ENCODE results near the gene USP43. TPM values are rescaled to one million over a fixed set of nuclear protein-coding genes. Genes with fewer than 3 reads are reported as not detected.

Gene USP43
- total and polyA plus RNA-seq, 3 experiments from 2014 or later: 0.22 to 0.31 (median 0.24) TPM

DNA sequence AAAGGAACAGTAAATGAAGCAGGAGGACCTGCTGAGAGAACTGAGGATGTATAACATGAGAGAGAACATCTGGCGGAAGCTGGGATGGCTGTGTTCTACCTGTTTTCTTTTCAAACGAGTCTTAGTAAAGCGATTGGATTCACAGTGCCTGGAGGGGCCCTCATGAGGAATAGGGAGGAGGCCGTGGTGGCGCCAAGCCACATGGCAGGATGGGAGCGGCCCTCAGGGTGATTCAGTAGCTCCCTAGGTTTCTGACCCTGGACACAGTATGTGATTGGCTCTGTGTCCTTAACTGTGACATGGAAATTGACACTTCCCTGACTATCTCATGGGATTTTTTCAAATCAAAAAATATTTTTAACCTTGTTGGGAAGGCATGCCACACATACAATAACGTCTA, 32.1 kb downstream of the USP43 start:
- DNase-seq: no peak
- H3K4me1 Mint-ChIP-seq: no peaks in the 10 kb centered on the region
- peaks cover 4 to 6% of the 10 kb centered on the region in 2 donors for H3K27me3 Mint-ChIP-seq
- Histone ChIP-seq H3K36me3 (ENCODE audit: insufficient read depth, low read length) (no peaks in the 10 kb centered on the region), H3K27me3 (ENCODE audit: insufficient read depth, low read length, poor library complexity, severe bottlenecking) (no peaks in the 10 kb centered on the region), H3K27ac (ENCODE audit: low read depth, low read length) (no peak overlapping the region), H3K9me3 (ENCODE audit: low read length) (no peaks in the 10 kb centered on the region), H3K4me1 (ENCODE audit: insufficient read depth, low read length) (no peaks in the 10 kb centered on the region), H3K4me3 (ENCODE audit: low read length) (no peak overlapping the region)
- no peak overlapping the region for H3K27ac Mint-ChIP-seq
- ChIA-PET POLR2A (no interaction called here), CTCF (no interaction called here)
- H3K4me3 Mint-ChIP-seq: no peak overlapping the region
- H3K36me3 Mint-ChIP-seq: peaks cover 0 to 8% (median 0%) of the 10 kb centered on the region in 3 donors
- peaks cover 7 to 15% (median 11%) of the 10 kb centered on the region in 5 donors for H3K9me3 Mint-ChIP-seq

DNA sequence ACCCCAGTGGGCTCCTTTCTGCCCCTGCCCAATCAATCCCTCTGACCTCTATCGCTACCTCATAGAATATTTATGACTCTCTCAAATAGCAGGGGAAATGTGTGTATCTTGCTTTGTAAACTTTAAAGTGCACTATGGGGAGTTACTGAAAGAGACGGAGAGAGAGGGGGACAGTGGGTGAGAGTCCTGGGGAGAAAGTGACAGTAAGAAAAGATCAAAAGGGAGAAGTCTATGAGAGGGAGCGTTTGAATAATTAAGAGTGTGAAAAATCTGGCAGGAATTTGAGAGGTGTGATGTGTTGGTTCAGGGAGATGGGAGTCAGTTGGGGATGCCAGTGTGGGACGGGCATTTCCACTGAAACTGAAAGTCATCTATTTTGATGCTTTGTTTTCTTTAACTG, 32.6 kb downstream of the USP43 start:
- Histone ChIP-seq H3K27ac (ENCODE audit: low read depth, low read length) (no peak overlapping the region), H3K4me3 (ENCODE audit: low read length) (no peak overlapping the region), H3K9me3 (ENCODE audit: low read length) (no peaks in the 10 kb centered on the region), H3K36me3 (ENCODE audit: insufficient read depth, low read length) (no peaks in the 10 kb centered on the region), H3K27me3 (ENCODE audit: insufficient read depth, low read length, poor library complexity, severe bottlenecking) (no peaks in the 10 kb centered on the region), H3K4me1 (ENCODE audit: insufficient read depth, low read length) (no peaks in the 10 kb centered on the region)
- H3K27me3 Mint-ChIP-seq: peaks cover 4 to 6% of the 10 kb centered on the region in 2 donors
- DNase-seq: no peak
- POLR2A ChIA-PET: no interaction called here
- no peak overlapping the region for H3K4me3 Mint-ChIP-seq
- peaks cover 7 to 15% (median 11%) of the 10 kb centered on the region in 5 donors for H3K9me3 Mint-ChIP-seq
- CTCF ChIA-PET: no interaction called here
- no peak overlapping the region for H3K27ac Mint-ChIP-seq
- H3K36me3 Mint-ChIP-seq: peaks cover 0 to 8% (median 0%) of the 10 kb centered on the region in 3 donors
- H3K4me1 Mint-ChIP-seq: no peaks in the 10 kb centered on the region

DNA sequence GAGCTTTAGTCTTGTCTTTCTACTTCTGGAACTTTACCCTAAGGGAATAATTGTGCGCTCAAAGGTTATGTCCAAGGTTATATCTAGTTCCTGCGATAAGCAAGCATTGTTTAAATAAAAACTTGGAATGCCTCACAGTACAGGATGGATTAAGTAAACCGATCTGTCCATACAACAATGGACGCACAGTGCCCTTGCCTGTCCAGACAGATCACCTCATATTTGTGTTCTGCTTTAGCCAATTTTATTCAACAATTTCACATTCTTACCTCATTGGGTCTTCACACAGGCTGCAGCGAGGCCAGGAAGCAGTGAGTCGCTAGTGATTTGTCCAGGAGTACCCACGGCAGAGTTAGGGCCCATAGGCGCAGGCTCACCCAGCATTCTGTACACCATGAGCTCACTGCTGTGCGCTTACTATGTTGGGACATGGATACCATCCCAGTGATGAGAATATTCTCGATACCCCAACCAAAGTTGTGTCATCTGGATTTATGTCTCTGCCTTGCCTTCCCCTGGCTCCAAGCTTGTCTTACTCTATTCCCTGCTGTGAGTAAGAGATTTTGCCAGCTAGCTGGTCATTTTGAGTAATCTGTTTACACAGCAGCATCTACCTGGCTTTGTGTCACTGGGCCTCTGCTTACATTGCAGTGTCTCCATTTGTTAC, 39.8 kb downstream of the USP43 start:
- DNase-seq: no peak
- Histone ChIP-seq H3K4me1 (ENCODE audit: insufficient read depth, low read length) (no peaks in the 10 kb centered on the region), H3K9me3 (ENCODE audit: low read length) (no peaks in the 10 kb centered on the region), H3K36me3 (ENCODE audit: insufficient read depth, low read length) (no peaks in the 10 kb centered on the region), H3K27ac (ENCODE audit: low read depth, low read length) (no peak overlapping the region), H3K4me3 (ENCODE audit: low read length) (no peak overlapping the region), H3K27me3 (ENCODE audit: insufficient read depth, low read length, poor library complexity, severe bottlenecking) (no peaks in the 10 kb centered on the region)
- Mint-ChIP-seq H3K4me1 (no peaks in the 10 kb centered on the region), H3K27me3 (peaks cover 0 to 3% of the 10 kb centered on the region in 2 donors), H3K9me3 (peaks cover 2 to 7% (median 6%) of the 10 kb centered on the region in 5 donors), H3K27ac (no peak overlapping the region), H3K4me3 (no peak overlapping the region), H3K36me3 (peaks cover 0 to 2% (median 0%) of the 10 kb centered on the region in 3 donors)
- ChIA-PET POLR2A (interaction anchor here (0.7 kb wide), 1 partner anchor 9 kb away, joined by 5 read pairs; no protein-coding TSS in a partner anchor), CTCF (no interaction called here)

DNA sequence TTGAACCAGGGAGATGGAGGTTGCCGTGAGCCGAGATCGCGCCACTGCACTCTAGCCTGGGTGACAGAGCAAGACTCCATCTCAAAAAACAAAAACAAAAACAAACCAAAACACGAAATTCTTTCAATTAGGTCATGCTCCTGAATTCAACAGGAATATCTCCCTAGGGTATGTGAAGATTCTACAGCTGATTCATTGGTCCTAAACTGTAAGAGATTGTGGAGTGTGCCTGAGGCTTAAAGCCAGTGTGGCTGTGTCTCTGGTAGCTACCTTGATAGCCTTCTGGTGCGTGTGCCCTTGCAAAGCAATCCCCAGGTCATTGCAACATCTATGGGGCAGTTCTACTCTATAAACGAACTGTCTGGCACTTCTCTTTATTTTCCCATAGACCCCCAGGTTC, 48.4 kb downstream of the USP43 start:
- Histone ChIP-seq H3K4me1 (ENCODE audit: insufficient read depth, low read length) (no peaks in the 10 kb centered on the region), H3K27ac (ENCODE audit: low read depth, low read length) (no peak overlapping the region), H3K36me3 (ENCODE audit: insufficient read depth, low read length) (no peaks in the 10 kb centered on the region), H3K27me3 (ENCODE audit: insufficient read depth, low read length, poor library complexity, severe bottlenecking) (no peaks in the 10 kb centered on the region), H3K9me3 (ENCODE audit: low read length) (no peaks in the 10 kb centered on the region), H3K4me3 (ENCODE audit: low read length) (no peak overlapping the region)
- Mint-ChIP-seq H3K27me3 (peaks cover 0 to 11% of the 10 kb centered on the region in 2 donors), H3K27ac (no peak overlapping the region), H3K4me3 (no peak overlapping the region), H3K4me1 (no peaks in the 10 kb centered on the region), H3K36me3 (peaks cover 0 to 3% (median 0%) of the 10 kb centered on the region in 3 donors), H3K9me3 (no peaks in the 10 kb centered on the region)
- POLR2A ChIA-PET: no interaction called here
- CTCF ChIA-PET: no interaction called here
- DNase-seq: no peak

DNA sequence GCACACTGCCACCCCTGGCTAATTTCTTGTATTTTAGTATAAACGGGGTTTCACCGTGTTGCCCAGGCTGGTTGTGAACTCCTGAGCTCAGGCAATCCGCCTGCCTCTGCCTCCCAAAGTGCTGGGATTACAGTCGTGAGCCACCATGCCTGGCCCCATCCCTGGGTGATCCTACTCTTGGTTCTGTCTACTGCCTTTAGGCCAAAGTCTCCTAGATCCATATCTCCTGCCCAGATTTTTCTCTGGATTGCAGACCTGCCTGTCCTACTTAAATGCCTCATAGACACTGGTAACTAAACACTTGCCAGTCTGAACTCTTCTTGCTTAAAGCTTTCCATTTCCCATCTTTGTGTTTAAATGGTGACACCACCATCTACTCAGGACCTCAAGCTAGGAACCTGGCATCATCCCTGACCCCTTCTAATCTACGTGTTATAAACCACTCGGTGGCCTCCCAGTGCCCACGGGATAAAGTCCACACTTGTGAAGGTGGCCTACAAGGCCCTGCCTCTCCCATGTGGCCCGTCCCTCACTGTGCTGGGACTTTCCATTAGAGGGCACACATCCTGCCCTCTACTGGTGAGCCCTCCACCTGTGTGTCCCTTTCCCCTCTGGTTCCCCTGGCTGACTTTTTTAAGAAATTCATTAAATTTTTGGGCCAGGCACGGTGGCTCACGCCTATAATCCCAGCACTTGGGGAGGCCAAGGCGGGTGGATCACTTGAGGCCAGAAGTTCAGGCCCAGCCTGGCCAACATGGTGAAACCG, 51.1 kb downstream of the USP43 start:
- DNase-seq: no peak
- CTCF ChIA-PET: no interaction called here
- no peaks in the 10 kb centered on the region for H3K36me3 ChIP-seq (ENCODE audit: insufficient read depth, low read length)
- no peaks in the 10 kb centered on the region for H3K9me3 ChIP-seq (ENCODE audit: low read length)
- H3K4me1 ChIP-seq (ENCODE audit: insufficient read depth, low read length): no peaks in the 10 kb centered on the region
- H3K9me3 Mint-ChIP-seq: no peaks in the 10 kb centered on the region
- no peak overlapping the region for H3K4me3 ChIP-seq (ENCODE audit: low read length)
- no peaks in the 10 kb centered on the region for H3K4me1 Mint-ChIP-seq
- no peak overlapping the region for H3K27ac Mint-ChIP-seq
- H3K27ac ChIP-seq (ENCODE audit: low read depth, low read length): no peak overlapping the region
- POLR2A ChIA-PET: no interaction called here
- peaks cover 0 to 3% (median 0%) of the 10 kb centered on the region in 3 donors for H3K36me3 Mint-ChIP-seq
- H3K4me3 Mint-ChIP-seq: no peak overlapping the region
- H3K27me3 ChIP-seq (ENCODE audit: insufficient read depth, low read length, poor library complexity, severe bottlenecking): no peaks in the 10 kb centered on the region
- peaks cover 5 to 11% of the 10 kb centered on the region in 2 donors for H3K27me3 Mint-ChIP-seq

DNA sequence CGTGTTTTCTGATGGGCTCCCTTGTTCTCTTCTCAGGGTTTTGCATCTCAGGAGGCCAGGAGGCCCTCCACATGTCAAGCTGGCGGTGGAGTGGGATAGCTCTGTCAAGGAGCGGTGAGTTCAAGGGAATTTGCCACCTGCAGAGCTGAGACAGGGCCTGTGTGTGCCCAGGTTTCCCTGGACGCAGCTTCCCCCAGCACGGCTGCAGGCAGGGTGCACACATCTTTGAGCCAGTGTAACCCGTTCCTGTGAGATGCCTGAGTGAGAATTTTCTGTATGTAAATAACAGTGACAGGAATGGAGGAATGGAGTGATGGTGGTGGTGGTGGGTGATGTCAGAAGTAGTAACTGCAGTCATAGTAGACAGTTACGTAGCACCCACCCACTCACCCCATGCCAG, 54.8 kb downstream of the USP43 start:
- Mint-ChIP-seq H3K27me3 (peaks cover 5% of the 10 kb centered on the region in 2 donors), H3K36me3 (peaks cover 0 to 3% (median 0%) of the 10 kb centered on the region in 3 donors)
- CTCF ChIA-PET: no interaction called here

DNA sequence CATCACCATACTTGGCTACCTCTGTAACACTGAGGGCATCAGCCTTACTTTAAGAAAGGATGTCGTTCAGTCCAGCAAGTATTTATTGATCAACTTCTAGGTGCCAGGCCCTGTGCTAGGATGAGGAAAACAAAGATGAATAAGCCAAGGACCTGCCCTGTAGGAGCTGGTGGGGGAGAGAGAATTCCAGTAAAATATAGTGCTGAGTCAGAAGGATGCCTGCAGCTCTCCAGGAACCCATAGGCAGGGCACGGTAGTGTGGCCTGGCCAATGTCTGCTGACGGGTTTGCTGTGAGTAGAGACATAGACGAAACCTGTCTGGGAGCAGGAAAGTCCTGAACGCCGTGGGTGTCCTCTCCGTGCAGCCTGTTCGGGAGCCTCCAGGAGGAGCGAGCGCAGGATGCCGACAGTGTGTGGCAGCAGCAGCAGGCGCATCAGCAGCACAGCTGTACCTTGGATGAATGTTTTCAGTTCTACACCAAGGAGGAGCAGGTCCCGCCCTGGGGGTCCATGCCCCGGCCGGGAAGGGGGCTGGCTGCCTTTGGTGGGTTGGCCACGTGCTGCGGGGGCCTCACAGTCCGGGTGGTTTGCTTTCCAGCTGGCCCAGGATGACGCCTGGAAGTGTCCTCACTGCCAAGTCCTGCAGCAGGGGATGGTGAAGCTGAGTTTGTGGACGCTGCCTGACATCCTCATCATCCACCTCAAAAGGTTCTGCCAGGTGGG, 55.6 kb downstream of the USP43 start:
- Mint-ChIP-seq H3K4me1 (no peaks in the 10 kb centered on the region), H3K36me3 (no peaks in the 10 kb centered on the region), H3K27ac (no peak overlapping the region), H3K9me3 (no peaks in the 10 kb centered on the region), H3K4me3 (no peak overlapping the region), H3K27me3 (peaks cover 5% of the 10 kb centered on the region in 2 donors)
- POLR2A ChIA-PET: no interaction called here
- no peaks in the 10 kb centered on the region for H3K27me3 ChIP-seq (ENCODE audit: insufficient read depth, low read length, poor library complexity, severe bottlenecking)
- H3K27ac ChIP-seq (ENCODE audit: low read depth, low read length): no peak overlapping the region
- CTCF ChIA-PET: no interaction called here
- H3K36me3 ChIP-seq (ENCODE audit: insufficient read depth, low read length): no peaks in the 10 kb centered on the region
- H3K4me3 ChIP-seq (ENCODE audit: low read length): no peak overlapping the region
- DNase-seq: no peak
- no peaks in the 10 kb centered on the region for H3K9me3 ChIP-seq (ENCODE audit: low read length)
- H3K4me1 ChIP-seq (ENCODE audit: insufficient read depth, low read length): no peaks in the 10 kb centered on the region

More for the DNA sequence above, 54.8 kb downstream of the USP43 start:
- Mint-ChIP-seq H3K4me3 (no peak overlapping the region), H3K4me1 (no peaks in the 10 kb centered on the region), H3K9me3 (no peaks in the 10 kb centered on the region), H3K27ac (peak overlapping the region in 1 of 8 donors; percentile 17)
- Histone ChIP-seq H3K36me3 (ENCODE audit: insufficient read depth, low read length) (no peaks in the 10 kb centered on the region), H3K27me3 (ENCODE audit: insufficient read depth, low read length, poor library complexity, severe bottlenecking) (no peaks in the 10 kb centered on the region), H3K4me3 (ENCODE audit: low read length) (no peak overlapping the region), H3K27ac (ENCODE audit: low read depth, low read length) (no peak overlapping the region), H3K4me1 (ENCODE audit: insufficient read depth, low read length) (no peaks in the 10 kb centered on the region), H3K9me3 (ENCODE audit: low read length) (no peaks in the 10 kb centered on the region)
- DNase-seq: no peak
- POLR2A ChIA-PET: no interaction called here

DNA sequence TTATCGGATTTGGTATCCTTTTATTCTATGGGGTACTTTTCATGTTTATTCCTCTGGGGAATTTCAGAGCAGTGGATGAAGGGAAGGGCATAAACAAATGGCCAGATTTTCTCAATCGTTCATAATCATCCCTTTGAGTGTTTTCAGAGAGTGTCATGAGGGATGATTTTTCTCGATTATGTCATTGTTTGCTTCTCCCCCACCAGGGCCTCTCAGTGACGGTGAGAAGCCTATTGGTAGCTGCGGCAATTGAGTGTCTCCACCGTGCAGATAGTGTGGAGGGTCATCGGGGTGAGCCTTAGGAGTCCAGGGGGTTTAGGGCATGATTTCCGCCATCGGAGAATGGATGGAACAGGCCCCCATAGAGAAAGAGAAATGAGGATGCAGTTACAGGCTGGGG, 57.2 kb downstream of the USP43 start:
- H3K4me1 ChIP-seq (ENCODE audit: insufficient read depth, low read length): no peaks in the 10 kb centered on the region
- no peaks in the 10 kb centered on the region for H3K4me1 Mint-ChIP-seq
- H3K36me3 Mint-ChIP-seq: no peaks in the 10 kb centered on the region
- no peak for DNase-seq
- H3K36me3 ChIP-seq (ENCODE audit: insufficient read depth, low read length): no peaks in the 10 kb centered on the region
- no peak overlapping the region for H3K4me3 ChIP-seq (ENCODE audit: low read length)
- H3K27me3 Mint-ChIP-seq: peaks cover 0 to 5% of the 10 kb centered on the region in 2 donors
- no peaks in the 10 kb centered on the region for H3K9me3 ChIP-seq (ENCODE audit: low read length)
- no peak overlapping the region for H3K27ac ChIP-seq (ENCODE audit: low read depth, low read length)
- ChIA-PET CTCF (no interaction called here), POLR2A (no interaction called here)
- H3K27me3 ChIP-seq (ENCODE audit: insufficient read depth, low read length, poor library complexity, severe bottlenecking): no peaks in the 10 kb centered on the region
- no peak overlapping the region for H3K27ac Mint-ChIP-seq
- H3K4me3 Mint-ChIP-seq: no peak overlapping the region
- H3K9me3 Mint-ChIP-seq: no peaks in the 10 kb centered on the region
